ENCODE measurements around the gene XRCC3.
A peak's percentile ranks its signal among the peaks of the same experiment; 100 is the strongest.

Gene XRCC3

DNA sequence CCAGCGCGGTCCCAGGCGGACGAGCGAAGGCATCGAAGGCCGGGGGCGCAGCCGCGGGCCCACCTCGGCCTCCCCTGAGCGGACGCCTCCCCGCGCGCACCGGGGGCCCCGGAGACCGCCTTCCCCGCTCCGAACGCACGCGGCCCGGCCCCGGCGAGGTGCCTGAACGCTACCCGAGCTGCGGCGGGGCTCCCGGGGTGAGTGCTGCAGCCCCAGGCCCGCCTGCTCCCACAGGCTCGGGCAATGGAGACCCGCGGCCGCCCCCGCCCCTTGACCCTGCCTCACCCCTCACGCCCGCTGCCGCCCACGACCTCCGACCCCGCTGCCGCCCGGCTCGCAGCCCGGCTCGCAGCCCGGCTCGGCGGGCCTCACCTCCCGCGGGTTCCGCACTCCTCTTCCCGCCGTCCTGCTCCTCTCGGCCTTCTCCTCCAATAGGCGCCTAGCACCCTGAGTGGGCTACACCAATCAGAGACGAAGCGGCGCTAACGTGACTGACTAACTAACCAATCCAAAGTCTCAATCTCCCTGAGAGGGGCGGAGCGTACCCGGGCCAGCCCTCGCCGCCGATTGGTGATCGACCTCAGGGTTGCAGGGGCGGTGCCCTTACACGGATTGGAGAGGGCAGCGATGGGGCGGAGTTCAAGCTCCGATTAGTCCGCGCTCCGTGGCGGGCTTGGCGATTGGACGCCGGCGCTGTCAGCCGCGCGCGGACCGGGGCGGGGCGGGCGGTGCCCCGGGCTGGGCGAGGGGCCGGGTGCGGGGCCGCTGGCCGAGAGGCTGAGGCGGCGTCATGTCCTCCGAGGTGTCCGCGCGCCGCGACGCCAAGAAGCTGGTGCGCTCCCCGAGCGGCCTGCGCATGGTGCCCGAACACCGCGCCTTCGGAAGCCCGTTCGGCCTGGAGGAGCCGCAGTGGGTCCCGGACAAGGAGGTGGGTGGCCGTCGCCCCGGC lies at the start of gene XRCC3, which contains the start of gene ZFYVE21:
XRCC3 (minus strand) TSS at position 400 of the 949 bp plus-strand sequence. CDS start 4,364 bp downstream, outside the sequence.
ZFYVE21 (plus strand) TSS at position 759 of the 949 bp plus-strand sequence; CDS start at position 791, 32 bp downstream.
- DNase-seq (ENCODE audit: low read depth, low spot score) = peak; percentile 89

GRCh38 chr14:103763730-103764488 lies 48.7 kb upstream of the XRCC3 start:
- DNase-seq (ENCODE audit: low read depth, low spot score) = no peak

DNA sequence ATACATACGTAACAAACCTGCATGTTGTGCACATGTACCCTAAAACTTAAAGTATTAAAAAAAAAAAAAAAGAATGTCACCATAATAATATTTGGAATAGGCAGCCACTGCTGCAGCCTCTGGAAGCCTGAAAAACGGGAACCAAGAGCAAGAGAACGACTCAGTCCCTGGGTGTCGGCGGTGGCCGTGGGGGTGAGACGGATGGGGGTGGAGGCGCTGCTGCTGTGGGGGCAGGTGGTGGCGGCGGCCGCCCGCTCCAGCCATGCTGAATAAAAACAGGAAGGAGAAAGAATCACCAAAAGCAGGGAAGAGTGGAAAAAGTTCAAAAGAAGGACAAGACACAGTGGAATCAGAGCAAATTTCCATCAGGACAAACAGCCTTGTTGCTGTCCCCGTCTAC lies 47.3 kb upstream of the XRCC3 start:
- DNase-seq (ENCODE audit: low read depth, low spot score) = no peak

DNA sequence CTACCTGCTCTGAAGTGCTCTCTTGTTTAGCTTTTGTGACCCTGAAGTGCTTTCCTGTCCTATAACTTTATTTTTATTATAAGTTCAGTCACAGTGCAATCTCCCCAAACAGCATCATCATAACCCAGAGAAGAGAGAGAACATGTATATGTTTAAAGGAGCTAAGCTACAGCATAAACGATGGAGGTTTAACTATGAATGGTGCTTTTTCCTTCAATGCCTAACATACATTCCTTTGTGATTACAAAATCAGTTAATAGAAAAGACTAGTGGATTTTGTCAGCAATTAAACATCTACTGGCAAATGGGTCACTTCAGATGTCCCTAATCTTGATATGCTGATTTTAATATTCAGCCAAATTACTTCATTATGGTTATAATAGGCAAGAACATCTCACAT lies 46.8 kb upstream of the XRCC3 start:
- DNase-seq (ENCODE audit: low read depth, low spot score) = no peak

GRCh38 chr14:103758059-103758776 lies 43.0 kb upstream of the XRCC3 start:
- no peak for DNase-seq (ENCODE audit: low read depth, low spot score)

GRCh38 chr14:103755060-103755459 lies 39.8 kb upstream of the XRCC3 start:
- no peak for DNase-seq (ENCODE audit: low read depth, low spot score)

- no peak for DNase-seq (ENCODE audit: low read depth, low spot score)
Measured at GRCh38 chr14:103753774-103754173, 38.5 kb upstream of the XRCC3 start.

GRCh38 chr14:103749860-103750259 lies 34.6 kb upstream of the XRCC3 start:
- no peak for DNase-seq (ENCODE audit: low read depth, low spot score)

- DNase-seq (ENCODE audit: low read depth, low spot score) = no peak
Measured at GRCh38 chr14:103749452-103749851, 34.2 kb upstream of the XRCC3 start.

GRCh38 chr14:103748534-103748857 lies 33.2 kb upstream of the XRCC3 start:
- no peak for DNase-seq (ENCODE audit: low read depth, low spot score)

DNA sequence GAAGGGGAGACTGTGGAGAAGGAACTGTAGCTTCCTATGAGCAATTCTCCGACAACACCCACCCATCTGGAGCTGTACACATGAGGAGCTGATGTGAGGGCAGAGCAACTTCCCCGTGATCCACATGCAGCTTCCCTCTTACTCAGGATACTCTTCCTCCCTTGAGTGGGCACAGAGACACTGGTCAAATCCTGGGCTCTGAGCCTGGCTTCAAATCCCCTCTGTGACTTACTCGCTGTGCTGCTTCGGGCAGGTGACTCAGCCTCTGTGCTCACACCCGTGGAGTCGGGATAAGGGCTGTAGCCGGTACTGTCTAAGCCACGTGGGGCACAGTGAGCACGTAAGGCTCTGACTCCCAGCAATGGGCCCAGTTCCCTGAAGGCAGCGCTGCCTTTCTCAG lies 31.4 kb upstream of the XRCC3 start:
- no peak for DNase-seq (ENCODE audit: low read depth, low spot score)

GRCh38 chr14:103745424-103745823 lies 30.2 kb upstream of the XRCC3 start:
- DNase-seq (ENCODE audit: low read depth, low spot score) = no peak

DNA sequence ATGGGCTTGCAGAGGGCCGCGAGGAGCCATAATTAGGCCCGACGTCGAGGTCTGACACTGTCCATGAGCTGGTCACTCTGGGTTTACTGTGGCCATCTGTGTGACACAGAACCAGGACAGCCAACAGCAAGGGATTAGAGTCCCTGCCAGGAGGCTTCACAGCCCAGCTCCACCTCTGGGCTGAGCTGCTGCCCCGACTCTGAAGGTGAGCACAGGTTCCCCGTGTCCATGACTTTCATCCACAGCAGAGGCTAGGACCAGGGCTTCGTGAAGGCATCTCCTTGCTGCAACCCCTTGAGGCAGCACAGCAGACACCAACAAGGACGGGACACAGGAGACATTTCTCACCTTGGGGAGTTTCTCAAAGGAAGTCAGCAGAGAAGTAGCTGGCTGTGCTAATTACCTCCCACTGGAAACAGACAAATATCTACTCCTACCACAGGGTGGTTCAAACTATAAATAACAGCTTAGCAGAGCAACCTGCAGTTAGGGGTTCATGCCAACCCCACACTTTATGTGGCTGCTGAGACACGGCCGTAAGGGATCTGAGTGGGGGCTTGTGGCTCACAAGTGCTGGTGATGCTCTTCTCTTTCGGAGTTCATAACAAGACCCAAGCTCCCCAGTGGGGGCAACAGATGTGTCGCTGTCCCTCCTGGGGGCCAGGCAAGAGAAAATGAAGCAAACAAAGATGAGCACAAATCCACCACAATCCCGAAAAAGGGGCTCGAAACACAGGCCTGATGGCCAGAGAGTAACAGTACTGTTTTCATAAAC lies 29.6 kb upstream of the XRCC3 start:
- no peak for DNase-seq (ENCODE audit: low read depth, low spot score)

DNA sequence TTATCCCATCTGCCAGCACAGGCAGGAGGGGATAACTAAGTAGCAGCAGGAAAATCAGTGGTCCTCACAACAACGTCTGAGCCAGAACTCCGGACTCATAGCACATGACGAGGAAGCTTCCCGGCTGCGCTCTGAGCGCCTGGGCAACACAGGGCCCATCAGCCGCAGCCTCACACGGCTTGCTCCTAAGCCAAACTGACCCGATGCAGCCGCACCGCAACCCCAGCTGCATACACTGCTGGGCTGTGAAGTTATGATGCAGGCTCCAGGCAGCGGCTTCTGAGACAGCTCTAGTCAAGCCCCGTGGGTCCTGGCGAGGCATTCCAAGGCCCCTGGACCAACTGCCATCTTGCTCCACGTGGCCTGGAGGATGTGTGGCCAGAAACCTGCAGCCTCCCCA lies 28.4 kb upstream of the XRCC3 start:
- no peak for DNase-seq (ENCODE audit: low read depth, low spot score)

- no peak for DNase-seq (ENCODE audit: low read depth, low spot score)
Measured at GRCh38 chr14:103742499-103743255, 27.4 kb upstream of the XRCC3 start.

GRCh38 chr14:103741876-103742275 lies 26.6 kb upstream of the XRCC3 start:
- DNase-seq (ENCODE audit: low read depth, low spot score) = no peak

- no peak for DNase-seq (ENCODE audit: low read depth, low spot score)
Measured at GRCh38 chr14:103740991-103741689, 25.9 kb upstream of the XRCC3 start.

- DNase-seq (ENCODE audit: low read depth, low spot score) = no peak
Measured at GRCh38 chr14:103739793-103740501, 24.7 kb upstream of the XRCC3 start.

DNA sequence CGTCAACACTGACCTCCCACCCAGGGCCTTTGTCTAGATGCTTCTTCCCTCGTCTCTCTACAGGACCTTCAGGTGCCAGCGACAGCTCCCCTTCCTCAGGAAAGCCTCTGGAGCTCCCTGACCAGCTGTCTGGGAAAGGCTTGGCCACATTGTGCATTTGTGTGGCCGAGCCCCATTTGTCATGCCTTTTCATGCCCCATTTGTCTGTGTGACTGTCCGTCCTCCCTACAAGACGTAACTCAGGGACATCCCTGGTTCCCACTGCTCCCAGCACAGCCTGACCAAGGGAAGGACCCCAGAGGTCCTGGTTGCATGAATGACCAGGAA lies 24.2 kb upstream of the XRCC3 start:
- no peak for DNase-seq (ENCODE audit: low read depth, low spot score)
